GM18870 (cell line): ENCODE data around the gene DCUN1D2.
"Not testable (repeated sequence)": the region's sequence is repeated elsewhere in the genome, so short reads cannot be mapped to it uniquely, and the experiment has no call there.

Source experiments
- ATAC-seq: cut with Tn5 transposase; IDR thresholded peaks from one replicate; pipeline ENCODE4 v1.9.1; 2021; ENCODE audit warnings: moderate library complexity; ENCODE audit not compliant: unreplicated experiment

The DCUN1D2 gene

DNA sequence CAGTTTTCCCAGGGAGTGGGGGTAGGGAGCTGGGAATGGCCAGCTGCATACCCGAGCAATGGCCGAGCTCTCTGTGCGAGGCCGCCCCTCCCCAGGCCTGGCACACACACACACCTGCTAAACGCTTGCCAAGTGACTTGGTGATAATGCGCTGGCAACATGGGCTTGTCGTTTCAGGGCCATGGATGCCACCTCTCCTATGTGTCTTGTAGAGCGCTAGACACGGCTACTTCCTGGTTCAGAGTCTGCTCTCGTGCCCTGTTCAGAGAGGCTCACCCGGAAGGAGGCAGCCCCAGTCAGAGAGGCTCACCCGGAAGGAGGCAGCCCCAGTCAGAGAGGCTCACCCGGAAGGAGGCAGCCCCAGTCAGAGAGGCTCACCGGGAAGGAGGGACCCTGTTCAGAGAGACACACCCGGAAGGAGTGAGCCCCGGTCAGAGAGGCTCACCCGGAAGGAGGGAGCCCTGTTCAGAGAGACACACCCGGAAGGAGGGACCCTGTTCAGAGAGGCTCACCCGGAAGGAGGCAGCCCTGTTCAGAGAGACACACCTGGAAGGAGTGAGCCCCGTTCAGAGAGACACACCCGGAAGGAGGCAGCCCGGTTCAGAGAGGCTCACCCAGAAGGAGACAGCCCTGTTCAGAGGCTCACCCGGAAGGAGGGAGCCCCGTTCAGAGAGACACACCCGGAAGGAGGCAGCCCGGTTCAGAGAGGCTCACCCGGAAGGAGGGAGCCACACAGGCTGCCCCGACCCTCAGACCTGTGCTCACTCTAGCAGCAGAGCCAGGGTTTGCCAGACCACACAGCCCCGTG, 41.4 kb downstream of the DCUN1D2 start:
- no peak for ATAC-seq

DNA sequence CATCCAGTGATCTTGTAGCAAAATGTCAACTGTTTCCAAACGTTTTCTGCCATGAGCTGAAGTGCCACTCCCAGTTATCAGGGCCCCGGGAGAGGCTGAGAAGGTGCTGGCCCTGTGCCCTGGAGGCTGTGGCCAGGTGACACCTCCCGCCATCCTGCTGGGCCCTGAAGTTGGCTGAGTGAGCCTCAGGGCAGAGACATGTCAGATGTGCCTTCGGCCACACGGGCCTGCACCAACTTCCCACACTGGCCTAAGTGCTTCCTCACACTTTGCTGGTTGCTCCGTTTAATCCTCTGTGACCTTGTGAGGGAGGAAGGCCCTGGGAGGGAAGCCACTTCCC, 42.0 kb downstream of the DCUN1D2 start:
- no peak for ATAC-seq

DNA sequence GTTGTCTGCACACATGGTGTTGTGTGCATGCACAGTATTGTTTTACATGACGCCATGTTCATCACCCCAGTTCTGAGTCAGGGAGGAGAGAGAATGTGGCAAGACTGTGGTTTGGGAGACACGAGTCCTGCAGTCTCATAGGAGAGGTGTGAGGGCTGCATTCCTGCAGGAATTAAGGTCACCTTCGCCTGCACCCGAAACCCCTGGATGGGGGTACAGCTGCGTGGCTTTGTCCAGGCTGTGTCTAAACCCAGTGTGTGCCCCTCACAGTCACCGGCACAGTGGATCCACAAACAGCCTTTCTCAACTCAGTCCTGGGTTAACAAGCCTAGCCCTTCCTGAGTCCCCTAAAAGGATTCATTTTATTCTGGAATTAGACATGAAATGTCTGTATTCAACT, 42.9 kb downstream of the DCUN1D2 start:
- no peak for ATAC-seq

DNA sequence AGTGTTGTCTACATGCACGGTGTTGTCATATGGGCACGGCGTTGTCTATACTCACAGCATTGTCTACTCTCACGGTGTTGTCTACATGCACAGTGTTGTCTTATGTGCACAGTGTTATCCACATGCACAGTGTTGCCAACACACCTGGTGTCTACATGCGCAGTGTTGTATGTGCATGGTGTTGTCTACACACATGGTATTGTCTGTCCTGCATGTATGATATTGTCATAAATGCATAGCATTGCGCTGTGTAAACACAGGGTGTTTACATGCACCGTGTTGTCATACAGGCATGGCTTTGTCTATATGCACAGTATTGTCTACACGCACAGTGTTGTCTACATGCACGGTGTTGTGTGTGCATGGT, 44.0 kb downstream of the DCUN1D2 start:
- ATAC-seq: no peak

DNA sequence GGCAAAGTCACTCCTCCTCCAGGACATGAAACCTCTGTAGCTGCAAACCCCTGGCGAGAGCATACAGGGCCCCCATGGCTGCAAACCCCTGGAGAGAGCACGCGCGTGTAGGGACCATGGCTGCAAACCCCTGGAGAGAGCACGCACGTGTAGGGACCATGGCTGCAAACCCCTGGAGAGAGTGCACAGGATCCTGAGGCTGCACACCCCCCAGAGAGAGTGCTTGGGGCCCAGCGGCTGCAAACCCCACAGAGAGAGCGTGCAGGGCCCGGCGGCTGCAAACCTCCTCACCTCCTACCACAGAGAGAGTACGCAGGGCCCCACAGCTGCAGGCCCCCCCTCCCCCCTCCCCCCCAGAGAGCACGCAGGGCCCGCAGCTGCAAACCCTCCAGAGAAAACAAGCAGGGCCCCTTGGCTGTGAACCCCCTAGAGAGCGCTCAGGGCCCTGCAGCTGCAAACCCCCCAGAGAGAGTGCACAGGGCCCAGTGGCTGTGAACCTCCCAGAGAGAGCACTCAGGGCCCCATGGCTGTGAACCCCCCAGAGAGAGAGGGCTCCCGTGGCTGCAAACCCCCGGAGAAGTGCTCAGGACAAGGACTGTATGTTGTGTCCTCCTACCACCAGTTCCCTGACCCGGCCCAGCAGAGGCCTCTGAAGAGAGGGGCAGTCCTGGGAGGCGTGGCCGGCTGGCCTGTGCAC, 44.6 kb downstream of the DCUN1D2 start:
- no peak for ATAC-seq

DNA sequence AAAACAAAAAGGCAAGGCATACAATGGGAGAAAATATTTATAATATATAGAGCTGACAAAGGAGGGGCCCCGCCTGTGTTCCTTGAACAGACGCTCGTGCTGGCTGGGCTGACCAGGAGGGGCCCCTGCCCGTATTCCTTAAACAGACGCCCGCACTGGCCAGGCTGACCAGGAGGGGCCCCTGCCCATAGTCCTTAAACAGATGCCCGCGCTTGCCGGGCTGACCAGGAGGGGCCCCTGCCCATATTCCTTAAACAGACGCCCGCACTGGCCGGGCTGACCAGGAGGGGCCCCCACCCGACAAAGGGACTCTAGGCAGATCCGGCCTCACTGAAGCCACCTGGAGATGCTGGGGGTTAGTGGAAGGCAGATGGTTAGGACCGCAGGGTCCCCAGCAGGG, 46.5 kb downstream of the DCUN1D2 start:
- no peak for ATAC-seq

DNA sequence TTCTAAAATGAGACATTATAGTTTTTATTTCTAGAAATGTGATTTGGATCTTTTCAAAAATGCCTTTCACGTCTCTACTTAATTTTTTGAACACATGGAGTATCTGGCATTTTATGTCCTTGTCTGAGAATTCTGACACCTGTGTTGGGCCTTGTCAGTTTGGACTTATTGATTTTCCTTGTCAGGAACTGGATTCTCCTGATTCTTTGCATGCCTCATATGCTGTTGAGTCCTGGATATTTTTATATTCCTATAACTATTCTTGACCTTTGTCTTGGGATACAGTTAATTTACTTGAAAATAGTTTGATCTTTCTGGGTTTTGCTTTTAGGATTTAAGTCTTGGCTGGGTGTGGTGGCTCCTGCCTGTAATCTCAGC, 47.5 kb downstream of the DCUN1D2 start:
- ATAC-seq: no peak

DNA sequence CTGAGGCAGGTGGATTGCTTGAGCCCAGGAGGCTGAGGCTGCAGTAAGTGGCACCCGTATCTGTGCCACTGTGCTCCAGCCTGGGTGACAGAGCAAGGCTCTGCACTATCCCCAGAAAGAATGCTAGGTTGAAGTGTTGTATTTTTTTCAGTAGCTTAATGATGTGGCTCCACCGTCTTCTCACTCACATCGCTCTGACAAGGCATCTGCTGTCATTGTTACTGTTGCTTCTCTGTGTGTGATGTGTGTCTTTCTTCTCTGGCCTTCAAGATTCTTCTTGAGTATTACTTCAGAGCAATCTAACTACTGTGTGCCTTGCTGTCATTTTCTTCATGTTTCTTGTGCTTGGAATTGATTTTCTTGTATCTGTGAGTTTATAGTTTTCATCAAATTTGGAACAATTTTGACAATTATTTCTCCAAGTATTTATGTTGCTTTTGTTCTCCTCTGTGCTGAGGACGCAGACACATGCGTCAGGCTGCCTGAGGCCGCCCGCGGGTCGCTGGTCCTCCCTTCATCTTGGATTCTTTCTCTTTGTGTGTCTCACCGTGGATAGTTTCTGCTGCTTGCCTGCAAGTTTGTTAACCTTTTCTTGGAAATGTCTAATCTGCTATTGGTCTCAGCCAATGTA, 48.0 kb downstream of the DCUN1D2 start:
- ATAC-seq: no peak

DNA sequence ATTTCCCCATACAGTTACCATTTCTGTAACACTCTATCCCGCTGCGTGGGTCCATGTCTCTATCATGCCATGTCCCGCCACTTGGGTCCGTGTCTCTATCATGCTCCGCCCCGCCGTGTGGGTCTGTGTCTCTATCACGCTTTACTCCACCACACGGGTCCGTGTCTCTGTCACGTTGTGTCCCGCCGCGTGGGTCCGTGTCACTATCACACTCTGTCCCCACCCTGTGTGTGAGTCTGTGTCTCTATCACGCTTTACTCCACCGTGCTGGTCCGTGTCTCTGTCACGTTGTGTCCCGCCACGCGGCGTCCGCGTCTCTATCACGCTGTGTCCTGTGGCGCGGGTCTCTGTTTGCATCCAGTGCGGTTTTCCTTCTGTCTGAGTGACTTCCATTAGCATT, 48.9 kb downstream of the DCUN1D2 start:
- no peak for ATAC-seq

DNA sequence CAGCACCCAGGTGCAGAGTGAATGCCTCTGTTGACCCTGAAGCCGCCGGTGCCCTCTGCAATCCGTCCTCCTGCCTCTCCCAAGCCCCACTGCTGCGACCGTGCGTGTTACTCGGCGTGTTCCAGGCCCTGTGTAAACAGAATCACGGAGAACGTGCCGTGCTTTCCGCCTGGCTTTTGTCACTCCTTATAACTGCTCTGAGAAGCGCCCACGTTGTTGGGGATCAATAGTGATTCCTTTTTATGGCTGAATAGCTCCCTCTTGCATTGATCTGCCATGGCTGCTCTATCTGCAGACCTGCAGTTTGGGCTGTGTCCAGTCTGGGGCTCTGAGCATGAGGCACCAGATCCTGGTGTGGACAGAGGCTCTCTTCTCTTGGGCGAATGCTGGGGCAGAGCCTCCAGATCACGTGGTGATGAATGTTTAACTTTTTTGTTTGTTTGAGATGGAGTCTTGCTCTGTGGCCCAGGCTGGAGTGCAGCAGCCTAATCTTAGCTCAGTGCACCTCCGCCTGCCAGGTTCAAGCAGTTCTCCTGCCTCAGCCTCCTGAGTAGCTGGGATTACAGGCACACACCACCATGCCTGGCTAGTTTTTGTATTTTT, 53.0 kb downstream of the DCUN1D2 start:
- ATAC-seq: no peak

DNA sequence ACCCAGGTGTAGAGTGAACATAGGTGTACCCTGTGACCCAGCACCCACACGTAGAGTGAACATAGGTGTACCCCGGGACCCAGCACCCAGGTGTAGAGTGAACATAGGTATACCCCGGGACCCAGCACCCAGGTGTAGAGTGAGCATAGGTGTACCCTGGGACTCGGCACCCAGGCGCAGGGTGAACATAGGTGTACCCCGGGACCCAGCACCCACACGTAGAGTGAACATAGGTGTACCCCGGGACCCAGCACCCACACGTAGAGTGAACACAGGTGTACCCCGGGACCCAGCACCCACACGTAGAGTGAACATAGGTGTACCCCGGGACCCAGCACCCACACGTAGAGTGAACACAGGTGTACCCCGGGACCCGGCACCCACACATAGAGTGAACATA, 53.6 kb downstream of the DCUN1D2 start:
- ATAC-seq: not testable (repeated sequence)

DNA sequence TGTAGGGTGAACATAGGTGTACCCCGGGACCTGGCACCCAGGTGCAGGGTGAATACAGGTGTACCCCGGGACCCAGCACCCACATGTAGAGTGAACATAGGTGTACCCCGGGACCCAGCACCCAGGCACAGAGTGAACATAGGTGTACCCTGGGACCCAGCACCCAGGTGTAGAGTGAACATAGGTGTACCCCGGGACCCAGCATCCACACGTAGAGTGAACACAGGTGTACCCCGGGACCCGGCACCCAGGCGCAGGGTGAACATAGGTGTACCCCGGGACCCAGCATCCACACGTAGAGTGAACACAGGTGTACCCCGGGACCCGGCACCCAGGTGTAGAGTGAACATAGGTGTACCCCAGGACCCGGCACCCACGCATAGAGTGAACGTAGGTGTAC, 54.6 kb downstream of the DCUN1D2 start:
- not testable (repeated sequence) for ATAC-seq

DNA sequence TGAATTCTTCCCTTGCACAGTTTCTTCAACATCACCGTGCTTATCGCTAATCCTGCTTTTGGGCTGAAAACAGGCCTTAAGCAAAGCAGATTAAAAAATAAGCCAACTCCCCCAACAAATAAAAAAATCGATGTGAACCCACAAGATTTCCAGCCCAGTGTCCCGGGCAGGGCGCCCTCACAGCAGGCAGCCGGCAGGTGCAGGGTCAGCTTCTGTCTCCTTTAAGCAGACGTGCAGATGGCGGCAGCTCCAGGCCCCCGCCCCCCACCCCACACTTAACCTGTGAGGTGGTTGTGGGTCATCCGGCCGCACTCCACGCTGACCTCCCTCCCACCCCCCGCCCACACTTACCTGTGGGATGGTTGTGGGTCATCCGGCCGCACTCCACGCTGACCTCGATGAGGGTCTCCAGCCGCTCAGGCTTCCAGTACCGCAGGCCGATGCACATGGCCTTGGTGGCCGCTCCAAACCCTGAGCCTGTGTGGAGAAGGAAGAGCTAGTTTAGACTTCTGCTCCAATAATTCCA, 57.1 kb downstream of the DCUN1D2 start:
- ATAC-seq: no peak

DNA sequence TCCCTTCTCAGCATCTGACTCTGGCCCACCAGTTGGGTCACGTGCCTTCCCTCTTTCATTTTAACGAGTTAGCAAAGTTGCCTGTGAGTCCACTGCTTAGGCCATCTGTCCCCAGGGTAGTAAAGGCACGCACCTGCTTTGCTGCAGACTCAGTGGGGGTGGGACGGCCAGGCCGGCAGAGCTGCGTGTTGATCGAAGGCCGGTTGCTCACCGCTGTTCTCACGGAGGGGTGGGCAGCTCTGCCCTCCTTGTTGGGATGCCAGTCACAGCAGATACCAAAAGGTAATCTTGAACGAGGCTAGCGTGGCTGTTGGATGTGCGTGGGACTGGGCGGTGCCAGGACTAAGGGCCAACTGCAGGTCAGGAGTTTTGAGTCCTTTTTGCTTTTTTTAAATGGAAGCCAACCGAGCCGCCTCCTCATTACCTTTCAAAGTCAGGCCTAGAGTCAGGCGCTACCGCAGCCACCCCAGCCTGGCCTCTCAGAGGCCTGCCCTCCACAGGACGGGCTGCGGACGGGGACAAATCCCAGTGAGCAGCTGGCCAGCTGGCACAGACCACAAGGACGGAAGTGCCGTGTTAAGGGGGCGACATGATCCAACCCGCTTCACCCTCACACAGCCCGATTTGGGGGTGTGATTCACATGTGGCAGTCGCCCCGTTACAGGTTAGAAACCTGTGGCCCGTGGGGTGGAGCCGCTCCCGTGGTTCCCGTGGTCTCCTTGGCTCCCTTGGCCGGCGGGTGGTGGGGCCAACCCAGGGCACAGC, 57.8 kb downstream of the DCUN1D2 start:
- no peak for ATAC-seq

DNA sequence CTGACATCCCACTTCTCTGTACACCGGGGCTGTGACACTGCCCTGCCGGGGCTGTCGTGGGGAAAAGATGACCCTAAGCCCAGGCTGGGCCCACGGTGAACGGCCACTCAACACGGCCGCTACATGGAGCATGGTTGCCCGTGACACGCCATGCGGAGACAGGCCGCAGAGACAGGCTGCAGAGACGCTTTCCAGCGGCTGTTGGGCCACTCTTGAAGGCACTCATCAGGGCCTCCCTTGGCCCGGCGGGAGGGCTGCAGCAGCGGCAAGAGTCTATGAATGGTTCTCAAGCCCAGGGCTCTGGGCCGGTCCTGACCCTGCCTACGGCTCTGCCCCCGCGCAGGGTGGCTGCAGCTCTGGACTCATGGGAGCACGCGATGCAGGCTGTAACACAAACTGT, 59.3 kb downstream of the DCUN1D2 start:
- no peak for ATAC-seq

DNA sequence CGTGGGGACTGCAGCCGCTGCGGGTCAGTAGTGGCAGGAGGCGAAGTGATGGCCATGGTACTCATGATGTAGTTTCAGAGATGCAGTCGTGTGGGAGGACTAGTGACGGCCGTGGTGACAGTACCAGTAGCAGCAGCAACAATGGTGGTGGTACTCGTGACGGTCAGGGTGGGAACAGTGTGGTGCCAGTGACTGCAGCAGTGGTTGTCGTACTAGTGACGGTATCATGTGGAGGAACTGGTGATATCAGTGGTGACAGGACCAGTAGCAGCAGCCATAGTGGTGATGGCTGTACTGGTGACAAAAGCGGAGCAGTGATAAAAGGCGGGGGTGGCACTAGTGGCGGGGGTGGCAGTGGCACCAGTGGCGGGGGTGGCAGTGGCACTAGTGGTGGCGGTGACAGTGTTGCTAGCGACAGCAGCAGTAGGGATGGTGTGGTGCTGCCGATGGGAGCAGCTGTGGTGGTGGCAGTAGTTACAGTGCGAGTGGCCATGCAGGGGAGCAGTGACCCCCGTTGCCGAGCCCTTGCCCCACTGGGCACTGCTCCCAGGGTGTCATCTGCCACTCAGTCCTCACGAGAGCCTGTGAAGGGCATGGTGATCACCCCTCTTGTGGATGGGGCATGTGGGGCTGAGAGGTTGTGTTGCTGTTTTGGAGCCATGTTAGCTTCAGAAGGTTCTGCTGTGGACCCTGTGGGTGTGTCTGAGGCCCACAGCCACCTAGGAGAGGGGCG, 60.0 kb downstream of the DCUN1D2 start:
- ATAC-seq: no peak

DNA sequence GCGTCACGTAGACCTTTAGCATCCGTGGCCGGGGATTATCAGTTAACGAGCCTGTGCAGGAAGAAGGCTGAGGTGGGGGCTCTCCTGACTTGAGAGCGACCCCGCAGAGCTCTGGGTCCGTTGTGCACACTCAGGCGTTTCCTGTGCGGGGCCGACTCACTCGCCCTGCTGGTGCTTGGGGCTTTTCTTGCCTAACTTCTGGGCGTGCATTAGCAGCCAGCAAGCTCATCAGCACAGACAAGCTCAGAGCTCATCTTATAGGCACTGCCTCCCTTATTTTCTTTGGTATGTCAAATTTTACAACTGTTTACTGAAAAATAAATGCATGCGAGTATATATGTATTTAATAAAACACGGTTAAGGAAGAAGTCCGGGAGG, 60.9 kb downstream of the DCUN1D2 start:
- ATAC-seq: no peak

DNA sequence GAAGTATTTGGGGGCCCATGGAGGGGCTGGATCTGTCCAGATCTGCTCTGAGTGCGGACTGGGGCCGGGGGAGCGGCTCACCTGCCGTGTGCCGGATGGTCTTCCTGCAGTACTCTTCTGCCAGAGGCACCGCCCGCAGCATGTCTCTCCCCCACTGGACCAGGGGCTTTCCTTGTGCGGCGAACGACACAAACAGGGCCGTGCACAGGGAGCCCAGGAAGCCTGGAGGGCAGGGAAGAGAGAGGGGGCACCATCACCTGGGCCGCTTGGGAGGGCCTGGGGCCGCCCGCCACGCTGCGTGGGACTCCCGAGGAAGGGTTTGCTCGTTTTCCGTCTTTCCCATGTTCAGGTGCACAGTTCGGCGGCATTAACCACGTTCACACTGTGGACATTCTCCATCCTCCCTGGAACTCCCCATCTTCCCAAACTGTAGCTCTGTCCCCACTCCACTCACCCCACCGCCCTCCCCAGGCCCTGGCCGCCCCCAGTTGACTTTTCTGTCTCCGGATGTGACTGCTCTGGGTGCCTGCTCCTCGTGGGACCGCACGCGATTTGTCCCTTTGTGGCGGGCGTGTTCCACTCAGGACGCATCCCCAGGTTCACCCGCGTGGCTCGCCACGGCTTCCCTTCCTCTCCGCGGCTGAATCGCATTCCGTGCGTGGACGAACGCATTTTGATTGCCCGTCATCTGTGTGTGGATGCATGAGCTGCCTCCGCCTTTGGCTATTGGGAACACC, 61.5 kb downstream of the DCUN1D2 start:
- no peak for ATAC-seq

DNA sequence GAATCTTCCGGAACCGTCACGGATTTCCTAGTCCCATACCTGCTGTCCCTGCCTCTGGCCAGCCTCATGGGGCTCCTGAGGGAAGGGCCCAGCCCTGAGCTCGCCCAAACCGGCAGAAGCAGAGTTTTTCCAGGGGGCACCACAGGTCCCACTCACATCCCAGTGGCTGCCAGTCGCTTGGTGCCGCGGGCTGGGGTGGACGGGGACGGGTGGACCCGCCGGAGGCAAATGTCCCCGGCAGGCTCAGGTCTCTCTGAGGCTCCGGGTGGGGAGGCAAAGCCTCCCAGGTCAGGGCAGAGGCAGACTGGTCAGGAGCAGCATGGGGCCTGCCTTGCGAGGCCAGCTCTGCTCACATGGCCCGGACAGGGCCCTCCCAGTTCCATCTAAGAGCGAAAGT, 62.0 kb downstream of the DCUN1D2 start:
- ATAC-seq: no peak
